AG20443 (cell line): Measurements from ENCODE around the gene MS4A18.

Experiments used
- DNase-seq: peaks from one replicate; pipeline ENCODE4 v3.0.0; 2012; ENCODE audit warnings: low spot score, mixed read lengths

MS4A18 gene

DNA sequence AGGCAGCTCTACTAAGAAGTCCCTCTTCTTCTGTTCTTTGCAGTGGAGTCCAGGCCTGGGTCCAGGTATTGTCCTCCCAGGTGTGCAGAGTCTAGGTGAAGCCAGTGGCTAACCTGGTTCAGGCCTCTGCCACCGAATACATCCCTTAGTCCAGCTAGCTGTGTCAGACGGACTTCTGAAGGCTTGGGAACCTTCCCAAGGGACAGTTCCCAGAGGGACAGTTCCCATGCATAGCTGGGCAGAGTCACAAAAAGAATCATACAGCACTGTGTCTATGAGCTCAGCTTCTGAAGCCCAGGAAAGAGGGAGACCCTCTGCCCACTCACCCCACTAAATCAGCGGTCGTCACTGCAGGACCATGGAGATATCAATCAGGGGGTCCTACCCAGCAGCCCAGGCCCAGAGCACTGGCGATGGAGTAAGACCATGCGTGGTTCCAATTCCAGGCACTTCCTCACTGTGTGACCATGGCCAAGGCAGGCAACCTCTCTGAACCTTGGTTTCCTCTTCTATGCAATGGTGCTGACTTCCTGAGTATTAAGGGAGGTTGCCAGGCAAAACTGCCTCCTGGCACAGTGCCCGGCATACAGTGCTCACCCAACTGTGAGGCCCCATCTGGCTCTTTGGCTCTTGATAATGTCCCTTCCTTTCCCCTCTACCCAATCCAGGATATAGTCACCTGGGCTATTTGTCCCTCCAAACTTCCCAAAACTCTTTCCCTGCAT, 64.0 kb downstream of the MS4A18 start:
- DNase-seq: no peak

DNA sequence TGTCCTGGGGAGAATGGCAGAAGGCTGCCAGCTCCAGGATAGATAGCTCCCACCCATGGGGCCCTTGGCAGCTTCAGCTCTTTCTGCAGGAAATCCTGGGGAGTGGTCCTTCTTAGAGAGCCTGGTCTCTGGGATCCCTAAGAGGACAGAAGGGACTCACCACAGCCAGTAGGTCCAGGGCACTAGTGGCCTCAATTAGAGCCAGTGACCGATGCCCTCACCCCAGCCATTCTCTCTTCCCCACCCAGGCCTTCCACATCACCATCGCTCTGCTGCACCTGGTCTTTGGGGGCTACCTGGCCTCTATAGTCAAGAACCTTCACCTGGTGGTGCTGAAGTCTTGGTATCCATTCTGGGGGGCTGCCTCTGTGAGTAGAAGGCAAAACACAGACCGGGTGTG, 66.2 kb downstream of the MS4A18 start:
- DNase-seq: no peak

DNA sequence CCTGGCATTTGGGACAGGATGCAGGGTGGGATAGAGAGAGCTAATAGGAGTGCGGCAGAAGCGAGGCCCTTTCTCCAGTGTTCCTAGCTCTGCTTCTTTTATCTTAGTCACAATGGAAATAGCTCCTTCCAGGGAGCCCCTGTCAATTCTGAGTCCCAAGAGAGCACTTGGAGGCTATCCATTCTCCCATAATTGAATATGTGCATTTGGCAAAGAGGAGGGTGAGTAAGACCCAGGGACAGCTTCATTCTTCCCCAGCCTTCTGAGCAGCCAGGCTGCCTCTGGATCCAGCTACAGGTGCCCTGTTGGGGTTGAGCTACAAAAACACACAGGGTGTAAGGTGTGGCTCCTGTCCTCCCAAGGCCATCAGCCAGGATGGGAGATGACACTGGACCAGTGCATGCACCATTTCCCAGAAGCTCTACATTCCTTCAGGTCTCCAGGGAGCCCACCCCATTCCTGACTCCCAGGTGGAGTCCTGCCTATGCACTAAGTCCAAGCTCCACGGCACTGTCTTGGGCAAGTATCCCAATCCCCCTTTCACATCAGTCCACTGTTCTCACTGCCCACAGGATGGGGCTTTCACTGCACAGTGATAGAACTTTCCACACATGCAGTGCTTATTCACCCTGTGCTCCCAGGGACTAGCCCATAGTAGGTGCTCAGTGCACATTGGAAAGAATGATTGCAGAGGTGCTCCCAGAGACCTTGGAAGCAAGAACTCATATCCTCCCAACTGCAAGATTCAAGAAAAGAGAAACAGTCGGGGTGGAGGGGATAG, 66.8 kb downstream of the MS4A18 start:
- DNase-seq: no peak

DNA sequence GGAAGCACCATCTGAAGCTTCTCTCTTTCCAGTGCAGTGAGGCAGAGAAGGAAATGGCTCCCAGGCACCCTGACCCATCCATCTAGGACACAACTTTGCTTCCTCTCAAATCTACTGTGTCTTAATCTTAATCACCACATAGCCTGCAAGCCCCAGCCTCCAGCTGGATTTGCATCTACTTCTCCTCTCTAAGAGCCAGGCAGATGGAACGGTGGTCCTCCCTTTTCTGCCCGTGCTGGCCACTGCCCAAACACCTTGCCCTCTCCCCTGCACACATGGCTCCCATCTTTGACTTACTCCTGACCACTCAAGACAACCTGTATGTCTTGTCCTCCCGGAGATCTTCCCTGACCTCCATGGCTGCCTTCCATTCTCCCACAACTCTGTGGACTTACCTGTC, 68.0 kb downstream of the MS4A18 start:
- DNase-seq: no peak
